ENCODE data around the gene MED13L. TPM values are rescaled to one million over a fixed set of nuclear protein-coding genes. Genes with fewer than 3 reads are reported as not detected.

The MED13L gene
- total RNA-seq, 2 experiments from 2014 or later: 25.7 to 40.1 TPM

DNA sequence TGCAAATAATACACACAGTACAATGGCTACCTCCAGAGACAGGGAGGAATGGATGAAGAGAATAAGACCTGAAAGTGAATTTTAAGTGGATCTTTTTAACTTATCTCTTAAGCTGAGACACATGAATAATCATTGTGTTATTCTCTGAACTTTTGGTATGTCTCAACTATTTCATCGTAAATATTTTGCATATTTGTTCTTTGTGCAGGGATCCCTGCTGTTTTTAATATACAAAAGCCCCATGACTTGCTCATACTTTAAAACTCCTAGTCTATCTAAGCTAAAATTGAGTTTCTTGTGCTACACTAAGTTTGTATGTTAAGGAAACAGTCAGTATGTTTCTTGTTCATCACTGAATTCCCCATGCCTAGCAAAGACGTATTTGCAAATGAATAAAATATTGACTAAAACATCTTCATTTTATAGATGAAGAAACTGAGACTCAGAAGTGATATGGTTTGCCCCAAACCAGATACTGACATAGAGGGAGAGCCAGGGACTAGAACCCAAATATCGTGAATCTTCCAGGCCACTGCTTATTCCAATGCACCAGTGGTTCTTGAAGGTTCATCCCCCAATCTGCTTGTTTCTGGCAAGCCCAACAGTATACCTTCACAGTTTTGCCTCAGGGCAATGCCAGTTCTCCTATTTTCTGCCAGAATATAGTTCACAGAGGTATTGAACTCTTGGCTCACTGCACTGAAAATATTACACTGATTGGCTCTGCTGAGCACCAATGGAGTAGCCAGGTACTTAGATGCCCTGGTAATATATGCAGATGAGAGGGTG, 356.9 kb downstream of the MED13L start:
- Histone ChIP-seq H3K36me3 (ENCODE audit: insufficient read depth, low read length) (no peaks in the 10 kb centered on the region), H3K4me3 (ENCODE audit: low read depth, low read length, poor library complexity, severe bottlenecking) (no peak overlapping the region), H3K27ac (ENCODE audit: low read depth, low read length, poor library complexity, severe bottlenecking) (no peak overlapping the region), H2AFZ (ENCODE audit: low read length) (no peak overlapping the region), H3K9me2 (ENCODE audit: insufficient read depth, low read length) (no peaks in the 10 kb centered on the region; the same call in 1 of the 2 replicates), H4K20me1 (ENCODE audit: insufficient read depth, low read length) (no peaks in the 10 kb centered on the region), H3K79me2 (ENCODE audit: insufficient read depth, low read depth, low read length) (no peaks in the 10 kb centered on the region), H3K4me1 (ENCODE audit: insufficient read depth, low read length, poor library complexity, severe bottlenecking) (no peaks in the 10 kb centered on the region), H3K4me2 (ENCODE audit: low read length) (no peak overlapping the region), H3K9me3 (ENCODE audit: low read length) (peaks cover 7% of the 10 kb centered on the region; the same call in 1 of the 2 replicates)
- ChIA-PET CTCF (ENCODE audit: unreplicated experiment) (no interaction called here), POLR2A (no interaction called here)
- DNase-seq (ENCODE audit: low spot score): no peak
- TF ChIP-seq, protein P1, sequence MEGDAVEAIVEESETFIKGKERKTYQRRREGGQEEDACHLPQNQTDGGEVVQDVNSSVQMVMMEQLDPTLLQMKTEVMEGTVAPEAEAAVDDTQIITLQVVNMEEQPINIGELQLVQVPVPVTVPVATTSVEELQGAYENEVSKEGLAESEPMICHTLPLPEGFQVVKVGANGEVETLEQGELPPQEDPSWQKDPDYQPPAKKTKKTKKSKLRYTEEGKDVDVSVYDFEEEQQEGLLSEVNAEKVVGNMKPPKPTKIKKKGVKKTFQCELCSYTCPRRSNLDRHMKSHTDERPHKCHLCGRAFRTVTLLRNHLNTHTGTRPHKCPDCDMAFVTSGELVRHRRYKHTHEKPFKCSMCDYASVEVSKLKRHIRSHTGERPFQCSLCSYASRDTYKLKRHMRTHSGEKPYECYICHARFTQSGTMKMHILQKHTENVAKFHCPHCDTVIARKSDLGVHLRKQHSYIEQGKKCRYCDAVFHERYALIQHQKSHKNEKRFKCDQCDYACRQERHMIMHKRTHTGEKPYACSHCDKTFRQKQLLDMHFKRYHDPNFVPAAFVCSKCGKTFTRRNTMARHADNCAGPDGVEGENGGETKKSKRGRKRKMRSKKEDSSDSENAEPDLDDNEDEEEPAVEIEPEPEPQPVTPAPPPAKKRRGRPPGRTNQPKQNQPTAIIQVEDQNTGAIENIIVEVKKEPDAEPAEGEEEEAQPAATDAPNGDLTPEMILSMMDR (conservative IDR thresholded peaks at IDR 0.05; ENCODE audit: low read length): no peak
- no peak for TF ChIP-seq EZH2phosphoT487 (IDR thresholded peaks at IDR 0.05; ENCODE audit: borderline replicate concordance, low read depth, low read length)
- no TSS peak for BruUV-seq (replicated peaks)
- intact Hi-C loops (cut with micrococcal nuclease; ENCODE audit: unreplicated experiment): no loop called here

DNA sequence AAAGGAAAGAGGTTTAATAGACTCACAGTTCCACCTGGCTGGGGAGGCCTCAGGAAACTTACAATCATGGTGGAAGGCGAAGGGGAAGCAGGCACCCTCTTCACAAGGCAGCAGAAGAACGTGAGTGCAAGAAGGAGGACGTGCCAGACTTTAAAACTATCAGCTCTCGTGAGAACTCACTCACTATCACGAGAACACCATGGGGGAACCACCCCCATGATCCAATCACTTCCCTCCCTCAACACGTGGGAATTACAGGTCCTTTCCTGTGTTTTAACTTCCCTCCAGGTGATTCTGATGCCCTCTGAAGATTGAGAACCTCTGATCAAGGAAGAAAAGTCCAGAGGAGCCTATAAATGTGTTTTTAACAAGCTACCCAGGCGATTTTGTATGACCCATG, 358.7 kb downstream of the MED13L start:
- no TSS peak for BruUV-seq (replicated peaks)
- intact Hi-C loops (cut with micrococcal nuclease; ENCODE audit: unreplicated experiment): no loop called here
- POLR2A ChIA-PET: no interaction called here

More for the DNA sequence above, 358.7 kb downstream of the MED13L start:
- Histone ChIP-seq H3K4me2 (ENCODE audit: low read length) (no peak overlapping the region), H3K79me2 (ENCODE audit: insufficient read depth, low read depth, low read length) (no peaks in the 10 kb centered on the region), H3K4me3 (ENCODE audit: low read depth, low read length, poor library complexity, severe bottlenecking) (no peak overlapping the region), H3K27ac (ENCODE audit: low read depth, low read length, poor library complexity, severe bottlenecking) (no peak overlapping the region), H2AFZ (ENCODE audit: low read length) (no peak overlapping the region), H3K4me1 (ENCODE audit: insufficient read depth, low read length, poor library complexity, severe bottlenecking) (no peaks in the 10 kb centered on the region), H3K36me3 (ENCODE audit: insufficient read depth, low read length) (no peaks in the 10 kb centered on the region), H3K9me3 (ENCODE audit: low read length) (peaks cover 7% of the 10 kb centered on the region; the same call in 1 of the 2 replicates), H3K9me2 (ENCODE audit: insufficient read depth, low read length) (no peaks in the 10 kb centered on the region; the same call in 1 of the 2 replicates), H4K20me1 (ENCODE audit: insufficient read depth, low read length) (no peaks in the 10 kb centered on the region)
- no peak for DNase-seq (ENCODE audit: low spot score)
- CTCF ChIA-PET (ENCODE audit: unreplicated experiment): interaction anchor here (0.5 kb wide), 1 partner anchor 1257 kb away, joined by 3 read pairs; no protein-coding TSS in a partner anchor
- TF ChIP-seq EZH2phosphoT487 (IDR thresholded peaks at IDR 0.05; ENCODE audit: borderline replicate concordance, low read depth, low read length): no peak
- TF ChIP-seq, protein P1 (conservative IDR thresholded peaks at IDR 0.05; ENCODE audit: low read length): no peak

Measured in OCI-LY7 (cell line).